Stomach (tissue), 4 donors: ENCODE data around the gene STK32C.

Experiments used
- CTCF ChIP-seq, 7 experiments: fragments of 450-650 bp in 4 of 7; fragments of 200-600 bp in 3 of 7; sonication (generic) in 3 of 7; IDR thresholded peaks; one replicate each; pipeline ENCODE4 v1.5.1; 2016 to 2019; ENCODE audit warnings: antibody characterized with exemption in 7 of 7, control low read depth in 2 of 7, mild to moderate bottlenecking in 1 of 7
- POLR2A ChIP-seq, 4 donors: fragments of 450-650 bp; IDR thresholded peaks; one replicate each; pipeline ENCODE4 v1.6.1; 2016; ENCODE audit warnings: antibody characterized with exemption in 4 of 4, control low read depth in 2 of 4, mild to moderate bottlenecking in 1 of 4, moderate library complexity in 1 of 4

- TF ChIP-seq CTCF (IDR thresholded peaks at IDR 0.05) (no peak), POLR2A (IDR thresholded peaks at IDR 0.05) (no peak)
Measured at GRCh38 chr10:132316133-132316532, 8.4 kb upstream of the STK32C start.
